GM12874 (cell line): ENCODE measurements around the gene FGF22.

Experiments used
- TF ChIP-seq, protein P1 (sequence below): IDR thresholded peaks from 2 replicates; pipeline ENCODE4 v1.5.1; 2011; ENCODE audit warnings: low read depth, mild to moderate bottlenecking, control low read depth, low read length, moderate library complexity; ENCODE audit not compliant: insufficient read depth

The FGF22 gene

GRCh38 chr19:602391-603301, 37.0 kb upstream of the FGF22 start:
- TF ChIP-seq, protein P1, sequence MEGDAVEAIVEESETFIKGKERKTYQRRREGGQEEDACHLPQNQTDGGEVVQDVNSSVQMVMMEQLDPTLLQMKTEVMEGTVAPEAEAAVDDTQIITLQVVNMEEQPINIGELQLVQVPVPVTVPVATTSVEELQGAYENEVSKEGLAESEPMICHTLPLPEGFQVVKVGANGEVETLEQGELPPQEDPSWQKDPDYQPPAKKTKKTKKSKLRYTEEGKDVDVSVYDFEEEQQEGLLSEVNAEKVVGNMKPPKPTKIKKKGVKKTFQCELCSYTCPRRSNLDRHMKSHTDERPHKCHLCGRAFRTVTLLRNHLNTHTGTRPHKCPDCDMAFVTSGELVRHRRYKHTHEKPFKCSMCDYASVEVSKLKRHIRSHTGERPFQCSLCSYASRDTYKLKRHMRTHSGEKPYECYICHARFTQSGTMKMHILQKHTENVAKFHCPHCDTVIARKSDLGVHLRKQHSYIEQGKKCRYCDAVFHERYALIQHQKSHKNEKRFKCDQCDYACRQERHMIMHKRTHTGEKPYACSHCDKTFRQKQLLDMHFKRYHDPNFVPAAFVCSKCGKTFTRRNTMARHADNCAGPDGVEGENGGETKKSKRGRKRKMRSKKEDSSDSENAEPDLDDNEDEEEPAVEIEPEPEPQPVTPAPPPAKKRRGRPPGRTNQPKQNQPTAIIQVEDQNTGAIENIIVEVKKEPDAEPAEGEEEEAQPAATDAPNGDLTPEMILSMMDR: no peak

DNA sequence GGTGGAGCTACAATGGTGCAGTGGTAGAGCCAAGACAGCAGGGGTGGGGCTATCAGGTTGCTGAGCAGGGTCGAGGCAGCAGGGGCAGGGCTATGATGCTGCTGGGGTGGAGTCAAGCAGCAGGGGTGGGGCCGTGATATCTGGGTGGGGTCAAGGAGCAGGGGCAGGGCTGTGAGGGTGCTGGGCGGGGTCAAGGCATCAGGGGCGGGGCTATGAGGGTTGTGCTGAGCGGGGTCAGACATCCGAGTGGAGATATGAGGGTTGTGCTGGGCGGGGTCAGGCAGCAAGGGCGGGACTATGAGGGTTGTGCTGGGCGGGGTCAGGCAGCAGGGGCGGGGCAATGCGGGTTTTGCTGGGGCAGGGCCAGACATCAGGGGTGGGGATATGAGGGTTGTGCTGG, 35.3 kb upstream of the FGF22 start:
- TF ChIP-seq, protein P1: no peak

DNA sequence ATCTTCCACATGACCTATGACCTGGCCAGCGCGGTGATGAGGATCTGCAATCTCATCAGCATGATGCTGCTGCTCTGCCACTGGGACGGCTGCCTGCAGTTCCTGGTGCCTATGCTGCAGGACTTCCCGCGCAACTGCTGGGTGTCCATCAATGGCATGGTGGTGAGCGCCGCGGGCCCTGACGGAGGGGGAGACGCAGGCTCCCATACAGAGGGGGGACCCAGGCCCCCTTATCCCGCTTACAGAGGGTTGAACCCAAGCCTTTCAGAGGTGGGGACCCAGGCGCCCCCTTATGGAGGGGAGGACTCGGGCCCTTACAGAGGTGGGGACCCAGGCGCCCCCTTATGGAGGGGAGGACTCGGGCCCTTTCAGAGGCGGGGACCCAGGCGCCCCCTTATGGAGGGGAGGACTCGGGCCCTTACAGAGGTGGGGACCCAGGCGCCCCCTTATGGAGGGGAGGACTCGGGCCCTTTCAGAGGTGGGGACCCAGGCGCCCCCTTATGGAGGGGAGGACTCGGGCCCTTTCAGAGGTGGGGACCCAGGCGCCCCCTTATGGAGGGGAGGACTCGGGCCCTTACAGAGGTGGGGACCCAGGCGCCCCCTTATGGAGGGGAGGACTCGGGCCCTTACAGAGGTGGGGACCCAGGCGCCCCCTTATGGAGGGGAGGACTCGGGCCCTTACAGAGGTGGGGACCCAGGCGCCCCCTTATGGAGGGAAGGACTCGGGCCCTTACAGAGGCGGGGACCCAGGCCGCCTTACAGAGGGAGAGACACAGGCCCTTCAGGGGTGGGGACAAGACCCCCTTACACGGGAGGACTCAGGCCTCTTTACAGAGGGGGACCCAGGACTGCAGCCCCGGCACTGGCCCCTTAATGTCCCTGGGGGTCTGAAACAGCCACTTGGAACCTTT, 34.4 kb upstream of the FGF22 start:
- TF ChIP-seq, protein P1: peak; percentile 13; the same call in 1 of the 2 replicates

- TF ChIP-seq, protein P1: no peak
Observed at GRCh38 chr19:607301-608154, 32.2 kb upstream of the FGF22 start.

GRCh38 chr19:608155-609003, 31.3 kb upstream of the FGF22 start:
- TF ChIP-seq, protein P1: no peak

- TF ChIP-seq, protein P1: no peak
Observed at GRCh38 chr19:609004-609346, 30.7 kb upstream of the FGF22 start.
